GM21576 (cell line): ENCODE measurements around the gene SMG6.
"Not testable (repeated sequence)": the region's sequence is repeated elsewhere in the genome, so short reads cannot be mapped to it uniquely, and the experiment has no call there.

Experiments
- ATAC-seq: cut with Tn5 transposase; IDR thresholded peaks from one replicate; pipeline ENCODE4 v1.9.1; 2021; ENCODE audit warnings: mild to moderate bottlenecking, moderate library complexity; ENCODE audit not compliant: unreplicated experiment

The SMG6 gene

GRCh38 chr17:2309338-2310154 is 6.0 kb upstream of the SMG6 start:
- no peak for ATAC-seq

- ATAC-seq, result no peak
Measured at GRCh38 chr17:2304931-2305330, 1.3 kb upstream of the SMG6 start.

GRCh38 chr17:2302778-2303203 is 794 bp downstream of the SMG6 start:
- no peak for ATAC-seq

DNA sequence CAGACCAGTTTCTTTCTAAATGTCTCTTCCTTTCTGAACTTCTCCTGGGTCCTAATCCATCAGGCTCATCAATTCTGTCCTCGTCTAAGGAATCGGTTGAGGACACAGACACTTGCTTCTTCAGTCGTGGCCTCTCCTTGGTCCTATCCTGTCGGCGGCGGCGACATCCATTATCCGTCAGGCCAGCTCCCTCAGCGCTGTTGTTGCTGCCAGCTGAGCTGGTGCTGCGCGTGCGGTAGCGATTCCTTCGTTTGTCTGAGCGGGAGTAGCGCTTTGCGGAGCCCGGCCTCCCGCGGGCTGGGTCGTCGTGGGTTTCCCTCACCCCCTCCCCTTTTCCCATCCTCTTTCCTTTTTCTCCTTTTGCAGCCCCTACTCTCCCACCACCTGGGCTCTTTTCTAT is 3.8 kb downstream of the SMG6 start:
- ATAC-seq, result no peak

GRCh38 chr17:2299136-2299535 is 4.4 kb downstream of the SMG6 start:
- no peak for ATAC-seq

- ATAC-seq, result no peak
Measured at GRCh38 chr17:2297023-2297422, 6.6 kb downstream of the SMG6 start.

DNA sequence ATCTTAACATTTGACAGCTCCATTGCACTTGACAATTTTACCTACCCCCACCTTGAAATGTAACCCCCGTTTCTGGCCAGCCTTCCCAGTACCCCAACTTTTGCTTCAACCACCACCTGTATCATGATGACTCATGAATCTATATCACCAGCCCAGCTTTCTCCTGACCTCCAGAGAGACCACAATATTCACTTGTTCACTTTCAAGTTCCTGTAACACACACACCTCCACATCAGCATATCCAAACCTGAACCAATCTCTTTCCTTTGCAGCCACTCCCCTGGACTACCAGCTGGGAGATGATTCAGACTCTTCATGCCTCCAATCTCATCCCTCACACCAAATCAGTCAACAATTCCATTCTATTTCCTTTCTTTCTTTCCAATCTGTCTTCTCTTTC is 8.0 kb downstream of the SMG6 start:
- no peak for ATAC-seq

- no peak for ATAC-seq
Measured at GRCh38 chr17:2292100-2292499, 11.5 kb downstream of the SMG6 start.

GRCh38 chr17:2289878-2290478 is 13.6 kb downstream of the SMG6 start:
- ATAC-seq, result no peak

- ATAC-seq, result no peak
Measured at GRCh38 chr17:2283302-2283701, 20.3 kb downstream of the SMG6 start.

- no peak for ATAC-seq
Measured at GRCh38 chr17:2282297-2282873, 21.2 kb downstream of the SMG6 start.

DNA sequence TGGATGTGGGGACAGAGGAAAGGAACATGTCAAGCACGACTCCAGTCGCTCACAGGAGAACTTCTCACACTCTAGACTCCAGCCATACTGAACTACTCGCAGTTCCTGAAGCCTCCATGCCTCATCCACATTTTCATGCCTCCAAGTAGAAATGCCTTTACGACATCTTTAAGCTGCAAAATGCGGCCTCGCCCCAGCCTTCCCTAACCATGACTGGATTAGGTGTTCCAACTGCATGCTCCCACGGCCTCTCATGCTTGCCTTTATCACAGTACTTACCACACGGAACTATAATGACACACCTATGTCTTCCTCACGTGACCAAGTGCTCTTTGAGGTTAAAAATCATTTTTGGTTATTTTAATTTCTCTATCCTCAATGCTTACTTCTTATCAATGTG is 23.9 kb downstream of the SMG6 start:
- no peak for ATAC-seq

GRCh38 chr17:2277429-2278170 is 26.0 kb downstream of the SMG6 start:
- no peak for ATAC-seq

DNA sequence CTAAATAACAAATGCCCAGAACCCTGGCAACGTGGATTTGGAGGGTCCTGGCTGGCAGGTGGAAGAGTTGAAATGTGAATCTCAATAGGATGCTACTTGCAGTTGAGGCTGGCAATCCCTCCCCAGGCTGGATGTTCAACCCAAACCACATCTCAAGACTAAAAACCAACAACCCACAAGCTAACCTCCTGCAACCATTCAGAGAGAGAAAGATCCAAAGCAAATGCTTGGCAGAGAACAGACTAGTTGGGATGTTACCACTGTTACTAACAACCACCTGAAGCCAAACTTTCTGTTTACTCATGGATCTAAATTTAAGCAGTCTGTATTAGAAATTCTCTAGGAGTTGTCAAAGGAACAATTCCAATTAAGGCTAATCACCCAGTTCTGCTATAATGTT is 27.9 kb downstream of the SMG6 start:
- no peak for ATAC-seq

GRCh38 chr17:2274414-2274813 is 29.2 kb downstream of the SMG6 start:
- ATAC-seq, result no peak

DNA sequence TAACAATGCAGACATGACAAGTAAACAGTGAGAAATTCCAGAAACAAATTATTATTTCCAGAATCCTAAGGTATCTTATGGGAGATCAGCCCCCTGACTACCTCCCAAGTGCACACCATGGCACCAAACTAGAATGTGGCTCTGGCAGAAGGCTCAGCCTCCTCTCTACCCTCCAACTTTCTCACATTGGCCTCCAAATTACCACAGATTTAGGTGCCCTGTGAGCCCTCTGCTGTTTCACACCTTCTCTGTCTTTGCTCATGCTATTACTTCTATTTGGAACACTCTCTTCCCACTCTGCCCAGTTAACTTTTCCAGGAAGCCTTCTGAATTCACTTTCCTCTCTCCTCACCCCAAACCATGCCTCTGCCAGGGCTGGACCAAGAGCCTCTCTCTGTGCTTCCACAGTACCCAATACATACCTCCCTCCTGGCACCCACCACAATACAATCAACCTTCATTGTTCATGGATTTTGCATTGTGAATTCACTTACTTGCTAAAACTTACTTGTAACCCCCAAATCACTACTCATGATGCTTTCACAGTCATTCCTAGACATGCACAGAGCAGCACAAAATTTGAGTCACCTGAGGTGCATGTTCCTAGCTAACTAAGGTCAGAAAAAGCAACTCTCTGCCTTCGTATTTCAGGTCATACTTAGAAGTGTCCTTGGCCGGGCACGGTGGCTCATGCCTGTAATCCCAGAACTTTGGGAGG is 31.4 kb downstream of the SMG6 start:
- ATAC-seq, result no peak

DNA sequence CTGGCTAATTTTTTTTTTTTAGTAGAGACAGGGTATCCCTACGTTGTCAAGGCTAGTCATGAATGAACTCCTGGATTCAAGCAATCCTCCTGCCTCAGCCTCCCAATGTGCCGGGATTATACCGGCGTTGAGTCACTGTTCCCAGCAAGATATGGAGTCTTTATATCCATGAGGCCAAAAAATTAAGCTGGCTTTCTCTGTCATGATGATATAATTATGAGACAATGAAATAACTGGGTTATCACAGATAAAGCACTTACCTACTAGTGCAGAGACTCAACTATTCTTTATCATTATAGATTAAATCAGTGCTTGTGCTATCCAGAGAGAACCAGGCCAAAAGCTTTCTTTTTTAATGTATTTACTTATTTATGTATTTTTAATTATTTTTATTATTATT is 36.2 kb downstream of the SMG6 start:
- no peak for ATAC-seq

- ATAC-seq, result no peak
Measured at GRCh38 chr17:2266865-2267228, 36.7 kb downstream of the SMG6 start.

GRCh38 chr17:2266045-2266864 is 37.3 kb downstream of the SMG6 start:
- ATAC-seq, result peak; percentile 67

GRCh38 chr17:2265166-2265565 is 38.4 kb downstream of the SMG6 start:
- not testable (repeated sequence) for ATAC-seq
